Measurements from ENCODE around the gene P2RY8.
"Not testable (repeated sequence)": the region's sequence is repeated elsewhere in the genome, so short reads cannot be mapped to it uniquely, and the experiment has no call there.

P2RY8 gene

DNA sequence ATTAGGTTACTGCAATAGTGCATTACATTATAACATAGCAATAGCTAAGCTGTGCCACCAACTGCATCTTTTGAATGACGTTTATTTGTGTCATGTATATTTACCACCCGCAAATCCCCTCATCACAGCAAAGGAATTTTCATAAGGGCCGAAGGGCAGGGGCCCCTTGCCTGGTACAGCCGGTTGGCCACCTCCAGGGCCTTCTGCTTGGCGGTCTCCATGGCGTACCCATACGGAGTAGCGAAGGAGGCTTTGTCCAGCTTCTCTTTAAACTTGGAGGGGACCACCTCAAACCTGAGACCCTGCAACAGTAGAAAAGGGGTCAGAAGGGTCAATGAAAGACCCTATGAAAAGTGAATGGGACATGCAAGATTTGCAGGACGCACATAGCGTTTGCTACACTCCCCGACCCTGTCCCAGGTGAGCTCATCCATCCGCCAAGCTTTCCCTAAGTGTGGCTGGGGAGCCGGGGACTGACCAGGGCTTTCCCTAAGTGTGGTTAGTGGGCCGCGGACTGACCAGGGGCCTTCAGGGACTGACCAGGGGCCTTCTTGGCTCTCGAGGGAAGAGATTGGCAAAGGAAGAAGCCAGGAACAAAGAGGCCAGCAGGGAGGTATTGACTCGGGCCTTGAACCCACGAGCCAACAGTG lies 94.8 kb downstream of the P2RY8 start:
- no peak for DNase-seq

- DNase-seq = no peak
Observed at GRCh38 chrX:1440506-1440905, 96.5 kb downstream of the P2RY8 start.

GRCh38 chrX:1435241-1435895 lies 101.6 kb downstream of the P2RY8 start:
- no peak for DNase-seq

GRCh38 chrX:1434871-1435240 lies 102.1 kb downstream of the P2RY8 start:
- no peak for DNase-seq

- no peak for DNase-seq
Observed at GRCh38 chrX:1433646-1434357, 103.2 kb downstream of the P2RY8 start.

DNA sequence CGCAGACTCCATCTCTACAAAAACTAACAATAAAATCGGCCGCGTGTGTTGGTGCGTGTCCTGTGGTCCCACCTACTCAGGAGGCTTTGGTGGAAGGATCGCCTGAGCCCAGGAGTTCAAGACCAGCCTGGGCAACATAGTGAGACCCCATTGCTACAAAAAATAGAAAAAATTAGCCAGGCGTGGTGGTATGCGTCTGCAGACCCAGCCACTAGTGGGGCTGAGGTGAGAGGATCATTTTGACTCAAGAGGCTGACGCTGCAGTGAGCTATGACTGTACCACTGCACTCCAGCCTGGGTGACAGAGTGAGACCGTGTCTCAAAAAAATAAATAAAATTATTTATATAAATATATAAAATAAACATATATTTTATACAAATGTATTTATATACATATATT lies 106.5 kb downstream of the P2RY8 start:
- DNase-seq = no peak

DNA sequence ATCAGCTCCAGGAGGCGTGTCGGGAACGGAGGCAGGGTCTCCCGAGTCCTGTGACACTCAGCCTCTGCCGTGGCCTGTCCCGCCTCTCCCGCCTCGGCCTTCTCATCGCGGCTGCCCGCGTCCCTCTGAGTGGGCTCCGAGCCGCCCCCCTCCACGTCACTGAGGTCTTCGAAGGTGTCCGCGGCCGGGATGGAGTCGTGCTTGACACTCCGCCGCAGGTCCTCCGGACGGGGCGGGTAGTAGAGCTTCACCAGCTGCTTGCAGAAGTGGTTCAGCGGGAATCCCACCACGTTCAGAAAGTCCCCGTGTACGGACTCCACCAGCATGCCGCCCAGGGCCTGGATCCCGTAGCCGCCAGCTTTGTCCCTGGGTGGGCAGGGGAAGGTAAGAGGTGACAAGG lies 109.2 kb downstream of the P2RY8 start:
- DNase-seq = no peak

GRCh38 chrX:1426321-1426720 lies 110.7 kb downstream of the P2RY8 start:
- not testable (repeated sequence) for DNase-seq

GRCh38 chrX:1425381-1425780 lies 111.6 kb downstream of the P2RY8 start:
- no peak for DNase-seq

- no peak for DNase-seq
Observed at GRCh38 chrX:1424147-1424851, 112.7 kb downstream of the P2RY8 start.

DNA sequence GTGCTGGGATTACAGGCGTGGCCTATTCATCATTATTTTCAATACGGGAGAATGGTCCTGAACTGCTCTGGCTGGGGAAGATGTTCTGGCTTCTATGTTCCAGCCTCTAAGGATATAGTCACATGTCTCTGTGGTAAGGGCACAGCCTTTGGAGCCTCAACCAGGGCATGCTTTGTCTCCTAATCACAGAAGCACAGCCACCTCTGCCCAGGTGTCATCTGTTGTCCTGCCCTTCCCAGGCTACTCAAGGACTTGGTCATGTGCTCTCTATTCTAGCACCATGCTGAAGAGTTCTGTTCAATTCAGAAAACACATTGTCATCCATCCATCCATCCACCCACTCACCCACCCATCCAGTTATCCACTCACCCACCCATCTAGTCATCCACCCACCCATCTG lies 113.8 kb downstream of the P2RY8 start:
- no peak for DNase-seq

GRCh38 chrX:1422135-1422465 lies 114.9 kb downstream of the P2RY8 start:
- no peak for DNase-seq

DNA sequence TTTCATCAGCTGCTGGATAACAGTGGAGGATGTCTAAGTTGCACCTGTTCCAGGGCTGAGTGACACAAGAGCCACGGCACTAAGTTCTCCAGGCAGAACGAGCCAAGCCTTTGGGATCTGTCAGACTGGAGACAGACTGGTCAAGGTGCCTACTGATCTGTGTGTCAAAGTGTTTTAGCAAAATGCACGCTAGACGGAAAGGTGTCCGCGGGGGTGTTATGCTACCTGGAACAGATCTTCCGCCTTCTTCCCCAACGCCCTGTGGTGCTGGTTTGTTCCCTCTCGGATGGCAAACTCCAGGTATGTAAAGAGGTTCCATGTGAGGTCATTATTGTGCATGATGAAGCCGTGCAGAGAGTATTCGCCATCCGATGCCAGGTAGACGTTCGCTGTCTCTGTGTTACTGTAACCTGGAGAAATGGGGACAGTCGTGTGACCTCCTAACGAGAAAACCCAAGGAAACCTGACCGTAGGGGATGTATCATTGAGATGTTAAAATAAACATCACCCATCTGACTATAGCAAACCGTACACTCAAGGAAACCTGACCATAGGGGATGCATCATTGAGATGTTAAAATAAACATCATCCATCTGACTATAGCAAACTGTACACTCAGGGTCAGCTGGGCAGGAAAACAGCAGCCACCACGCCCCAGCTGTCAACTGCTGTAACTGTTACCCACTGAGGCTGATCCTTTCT lies 115.4 kb downstream of the P2RY8 start:
- no peak for DNase-seq

DNA sequence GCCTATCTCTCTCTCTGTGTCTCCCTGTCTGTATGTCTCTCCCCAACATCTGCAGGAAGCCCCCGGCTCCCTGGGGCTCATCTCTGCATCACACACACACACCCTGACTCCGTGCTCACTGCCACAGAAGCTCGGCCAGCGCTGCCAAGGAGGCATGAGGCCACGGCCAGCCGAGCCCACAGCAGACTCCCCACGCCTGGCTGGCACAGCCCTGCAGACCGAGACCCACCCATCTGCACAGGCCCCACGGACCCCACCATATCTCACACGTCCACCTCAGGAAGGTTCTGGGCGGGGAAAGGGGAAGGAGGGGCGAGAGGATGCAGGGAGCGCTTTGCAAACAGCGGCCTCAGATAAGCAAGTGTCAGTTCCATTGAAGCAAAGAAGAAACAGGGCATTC lies 116.6 kb downstream of the P2RY8 start:
- no peak for DNase-seq

- DNase-seq = no peak
Observed at GRCh38 chrX:1419545-1420355, 117.2 kb downstream of the P2RY8 start.

- DNase-seq = no peak
Observed at GRCh38 chrX:1418901-1419544, 118.0 kb downstream of the P2RY8 start.

GRCh38 chrX:1417921-1418771 lies 118.8 kb downstream of the P2RY8 start:
- no peak for DNase-seq

DNA sequence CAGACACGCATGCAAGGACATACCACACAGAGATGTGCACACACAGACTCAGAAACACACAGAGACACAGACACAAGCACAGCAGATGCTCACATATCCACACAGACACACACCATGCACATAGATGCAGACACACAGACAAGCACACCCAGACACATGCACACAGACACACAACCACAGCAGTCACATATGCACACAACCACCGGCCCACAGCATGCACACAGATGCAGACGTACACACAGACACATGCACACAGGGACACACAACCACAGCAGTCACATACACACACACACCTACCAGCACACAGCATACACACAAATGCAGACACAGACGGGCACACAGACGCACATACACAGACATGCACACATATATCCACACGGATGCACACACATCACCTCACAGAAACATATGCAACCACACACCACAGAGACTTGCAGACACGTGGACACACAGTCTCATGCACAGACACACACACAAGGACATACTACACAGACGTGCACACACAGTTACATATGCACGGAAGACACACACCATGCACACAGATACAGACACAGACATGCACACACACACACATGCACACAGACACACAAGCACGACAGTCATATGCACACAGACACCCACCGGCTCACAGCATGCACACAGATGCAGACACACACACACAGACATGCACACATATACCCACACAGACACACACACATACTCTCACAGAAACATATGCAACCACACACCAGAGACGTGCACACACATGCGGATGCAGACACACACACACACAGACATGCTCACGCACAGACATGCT lies 119.8 kb downstream of the P2RY8 start:
- no peak for DNase-seq

DNA sequence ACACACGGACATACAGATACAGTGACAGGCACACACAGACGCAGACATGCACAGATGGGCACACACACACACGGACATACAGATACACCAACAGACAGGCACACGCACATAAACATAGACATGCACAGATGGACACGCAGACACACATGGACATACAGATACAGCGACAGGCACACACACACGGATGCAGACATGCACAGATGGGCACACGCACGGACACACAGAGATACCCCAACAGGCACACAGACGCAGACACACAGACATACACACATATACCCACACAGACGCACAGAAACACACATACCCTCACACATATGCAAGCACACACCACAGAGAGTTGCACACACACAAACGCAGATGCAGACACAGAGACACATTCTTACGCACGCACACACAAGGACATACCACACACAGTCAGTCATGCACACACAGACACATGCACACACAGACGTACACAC lies 120.6 kb downstream of the P2RY8 start:
- no peak for DNase-seq
